ENCODE results near the gene CCT8.

- no peak for TF ChIP-seq CTCF (IDR thresholded peaks at IDR 0.05; ENCODE audit: low read depth, low read length)
- TF ChIP-seq MYC (IDR thresholded peaks at IDR 0.05; ENCODE audit: low read depth, low read length), result no peak
- TF ChIP-seq POLR2A (IDR thresholded peaks at IDR 0.05; ENCODE audit: extremely low read depth, insufficient read length), result no peak
- no peak for TF ChIP-seq MAX (IDR thresholded peaks at IDR 0.05; ENCODE audit: low read depth, low read length)
These were observed 31.8 kb upstream of the CCT8 start for GRCh38 chr21:29105218-29105617.

Measured in NB4 (cell line).